Smooth muscle cell (in vitro differentiated cells): ENCODE data around the gene FRAT1. TPM values are rescaled to one million over a fixed set of nuclear protein-coding genes. Genes with fewer than 3 reads are reported as not detected.

Source experiments
- DNase-seq: peaks from one replicate; lab custom pipeline; 2025; ENCODE audit not compliant: unreplicated experiment; lab: John Stamatoyannopoulos, UW
- H2AFZ ChIP-seq: fragments of 200-600 bp; sonication (generic); 2 replicates; pipeline ENCODE4 v1.6.0; 2016; ENCODE audit warnings: antibody characterized with exemption, low read depth, mild to moderate bottlenecking
- H3F3A ChIP-seq: fragments of 200-600 bp; sonication (generic); 2 replicates; pipeline ENCODE4 v1.6.0; 2017; ENCODE audit warnings: antibody characterized with exemption, low read depth
- H3K27ac ChIP-seq: fragments of 200-600 bp; sonication (generic); 2 replicates; pipeline ENCODE4 v1.5.1; 2016; ENCODE audit warnings: low read depth, mild to moderate bottlenecking
- H3K27me3 ChIP-seq: fragments of 200-600 bp; sonication (generic); 2 replicates; pipeline ENCODE4 v1.6.1; 2016; ENCODE audit warnings: low read depth, mild to moderate bottlenecking
- H3K36me3 ChIP-seq: fragments of 200-600 bp; sonication (generic); 2 replicates; pipeline ENCODE4 v1.5.1; 2016; ENCODE audit warnings: low read depth
- H3K4me1 ChIP-seq: fragments of 200-600 bp; sonication (generic); 2 replicates; pipeline ENCODE4 v1.5.1; 2016; ENCODE audit warnings: low read depth
- H3K4me2 ChIP-seq: fragments of 200-600 bp; sonication (generic); 2 replicates; pipeline ENCODE4 v1.6.0; 2016; ENCODE audit warnings: mild to moderate bottlenecking
- H3K4me3 ChIP-seq: fragments of 200-600 bp; sonication (generic); 2 replicates; pipeline ENCODE4 v1.5.1; 2016; ENCODE audit warnings: mild to moderate bottlenecking
- H3K79me2 ChIP-seq: fragments of 200-600 bp; sonication (generic); 2 replicates; pipeline ENCODE4 v1.6.0; 2016; ENCODE audit warnings: low read depth, mild to moderate bottlenecking
- H3K9ac ChIP-seq: fragments of 200-600 bp; sonication (generic); 2 replicates; pipeline ENCODE4 v1.6.0; 2016; ENCODE audit warnings: low read depth
- H3K9me3 ChIP-seq: fragments of 200-600 bp; sonication (generic); replicated peaks from 2 replicates; pipeline ENCODE4 v1.5.1; 2016; ENCODE audit warnings: low read depth
- H4K20me1 ChIP-seq: fragments of 200-600 bp; sonication (generic); 2 replicates; pipeline ENCODE4 v1.6.0; 2016; ENCODE audit warnings: low read depth
- WGBS: methylation state at CpG from one replicate; pipeline ENCODE4 v1.1.7; 2016; ENCODE audit warnings: low lambda C conversion rate; 5-methylcytosine and 5-hydroxymethylcytosine counted together
- polyA plus RNA-seq: library from polyadenylated mRNA; unstranded; fragments of >200 nt; fragmentation: Nextera tagmentation; extraction: Ambion mirVana; gene quantifications from 2 replicates; pipeline ENCODE4 v1.2.1, GENCODE V29; 2016
- total RNA-seq: library from RNA; depleted of rRNA; stranded (reverse); fragments of >200 nt; gene quantifications from 2 replicates; pipeline ENCODE4 v1.2.3, GENCODE V29; 2014
- TF ChIP-seq, protein P1 (sequence below): fragments of 200-600 bp; sonication (generic); IDR thresholded peaks from 2 replicates; pipeline ENCODE4 v1.5.1; 2017; ENCODE audit warnings: borderline replicate concordance, mild to moderate bottlenecking, antibody characterized with exemption; ENCODE audit not compliant: insufficient read depth, poor library complexity, severe bottlenecking

Gene FRAT1
- total and polyA plus RNA-seq, 2 experiments from 2014 or later, result 0.58 to 1.3 TPM

DNA sequence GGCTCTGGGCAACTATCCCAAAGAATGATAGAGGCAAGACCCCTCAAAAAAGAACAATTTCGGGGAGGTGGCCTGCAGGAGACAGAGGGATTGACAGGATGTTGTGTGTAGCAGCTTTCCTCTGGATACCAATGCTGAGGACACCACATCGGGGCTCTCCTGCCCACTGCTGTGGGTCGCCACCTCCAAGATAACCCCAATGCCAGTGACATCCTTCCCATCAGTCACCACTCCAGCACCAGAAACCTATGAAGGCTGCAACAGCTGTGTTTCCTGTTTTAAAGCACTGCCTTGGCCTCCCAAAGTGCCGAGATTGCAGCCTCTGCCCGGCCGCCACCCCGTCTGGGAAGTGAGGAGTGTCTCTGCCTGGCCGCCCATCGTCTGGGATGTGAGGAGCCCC is 44.2 kb upstream of the FRAT1 start:
- TF ChIP-seq, protein P1, sequence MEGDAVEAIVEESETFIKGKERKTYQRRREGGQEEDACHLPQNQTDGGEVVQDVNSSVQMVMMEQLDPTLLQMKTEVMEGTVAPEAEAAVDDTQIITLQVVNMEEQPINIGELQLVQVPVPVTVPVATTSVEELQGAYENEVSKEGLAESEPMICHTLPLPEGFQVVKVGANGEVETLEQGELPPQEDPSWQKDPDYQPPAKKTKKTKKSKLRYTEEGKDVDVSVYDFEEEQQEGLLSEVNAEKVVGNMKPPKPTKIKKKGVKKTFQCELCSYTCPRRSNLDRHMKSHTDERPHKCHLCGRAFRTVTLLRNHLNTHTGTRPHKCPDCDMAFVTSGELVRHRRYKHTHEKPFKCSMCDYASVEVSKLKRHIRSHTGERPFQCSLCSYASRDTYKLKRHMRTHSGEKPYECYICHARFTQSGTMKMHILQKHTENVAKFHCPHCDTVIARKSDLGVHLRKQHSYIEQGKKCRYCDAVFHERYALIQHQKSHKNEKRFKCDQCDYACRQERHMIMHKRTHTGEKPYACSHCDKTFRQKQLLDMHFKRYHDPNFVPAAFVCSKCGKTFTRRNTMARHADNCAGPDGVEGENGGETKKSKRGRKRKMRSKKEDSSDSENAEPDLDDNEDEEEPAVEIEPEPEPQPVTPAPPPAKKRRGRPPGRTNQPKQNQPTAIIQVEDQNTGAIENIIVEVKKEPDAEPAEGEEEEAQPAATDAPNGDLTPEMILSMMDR, result no peak
- DNase-seq, result no peak
- no peak overlapping the region for H3K9ac ChIP-seq
- no peak overlapping the region for H3K4me3 ChIP-seq
- no peak overlapping the region for H2AFZ ChIP-seq
- peaks cover 14% of the 10 kb centered on the region for H3K79me2 ChIP-seq
- no peaks in the 10 kb centered on the region for H3K9me3 ChIP-seq
- H4K20me1 ChIP-seq, result peaks cover 5% of the 10 kb centered on the region
- H3K36me3 ChIP-seq, result no peaks in the 10 kb centered on the region
- H3K4me1 ChIP-seq, result no peaks in the 10 kb centered on the region
- no peak overlapping the region for H3K27ac ChIP-seq
- H3K27me3 ChIP-seq, result no peaks in the 10 kb centered on the region
- no peaks in the 10 kb centered on the region for H3F3A ChIP-seq
- H3K4me2 ChIP-seq, result no peak overlapping the region
- WGBS, result 91% methylated on average over 3 of the region's 9 CpGs

DNA sequence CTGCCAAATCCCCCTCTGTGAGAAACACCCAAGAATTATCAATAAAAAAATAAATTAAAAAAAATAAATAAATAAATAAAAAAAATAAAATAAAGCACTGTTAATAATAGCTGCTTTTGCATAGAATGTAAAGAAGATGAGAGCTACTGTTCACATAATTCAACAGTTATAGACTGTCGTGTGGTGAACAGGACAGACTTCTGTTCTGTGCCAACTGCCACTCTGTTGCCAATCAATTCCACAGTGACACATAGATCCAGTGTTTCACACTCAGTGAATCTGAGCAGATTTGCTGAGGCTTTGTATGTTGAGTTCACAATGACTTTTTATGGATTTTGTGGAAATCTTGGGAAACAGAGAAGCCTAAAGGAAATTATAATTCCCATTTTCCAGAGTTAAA is 41.5 kb upstream of the FRAT1 start:
- Histone ChIP-seq H4K20me1 (peaks cover 5% of the 10 kb centered on the region), H2AFZ (no peak overlapping the region), H3K27me3 (no peaks in the 10 kb centered on the region), H3K4me2 (no peak overlapping the region), H3K9me3 (no peaks in the 10 kb centered on the region), H3K36me3 (no peaks in the 10 kb centered on the region), H3K79me2 (peaks cover 23% of the 10 kb centered on the region), H3K4me3 (no peak overlapping the region), H3K27ac (no peak overlapping the region), H3K9ac (no peak overlapping the region), H3F3A (no peaks in the 10 kb centered on the region), H3K4me1 (no peaks in the 10 kb centered on the region)
- WGBS, result 85% methylated on average over 1 of the region's 1 CpG
- no peak for DNase-seq
- TF ChIP-seq, protein P1, result no peak

DNA sequence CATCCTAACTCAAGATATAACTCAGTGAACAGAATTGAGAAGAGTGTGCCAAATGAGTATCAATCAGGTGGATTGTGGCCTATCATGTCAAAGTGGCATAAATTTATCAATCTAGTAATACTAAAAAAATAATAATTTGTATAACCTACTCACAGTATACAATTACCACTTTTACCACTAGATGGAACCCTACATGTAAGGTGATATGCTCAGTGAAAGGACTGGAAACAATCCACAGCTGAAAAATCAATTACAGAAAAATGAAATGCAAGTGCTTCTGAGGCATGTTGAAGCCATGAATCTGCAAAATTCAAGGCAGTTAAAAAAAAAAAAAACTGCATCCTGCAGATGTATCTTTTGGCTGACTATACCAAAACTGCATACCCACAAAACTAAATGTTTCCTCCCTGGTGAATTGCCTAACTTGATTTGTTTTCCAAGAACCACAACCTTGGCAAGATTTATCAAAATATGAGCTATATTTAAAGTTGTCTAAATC is 40.5 kb upstream of the FRAT1 start:
- Histone ChIP-seq H3K4me3 (no peak overlapping the region), H3K9me3 (no peaks in the 10 kb centered on the region), H2AFZ (no peak overlapping the region), H3K27me3 (no peaks in the 10 kb centered on the region), H3F3A (no peaks in the 10 kb centered on the region), H3K79me2 (peaks cover 23% of the 10 kb centered on the region), H4K20me1 (peaks cover 5% of the 10 kb centered on the region), H3K4me1 (no peaks in the 10 kb centered on the region), H3K4me2 (no peak overlapping the region), H3K9ac (no peak overlapping the region), H3K36me3 (no peaks in the 10 kb centered on the region), H3K27ac (peak overlapping the region; percentile 3)
- no peak for DNase-seq
- TF ChIP-seq, protein P1, result peak; percentile 55

DNA sequence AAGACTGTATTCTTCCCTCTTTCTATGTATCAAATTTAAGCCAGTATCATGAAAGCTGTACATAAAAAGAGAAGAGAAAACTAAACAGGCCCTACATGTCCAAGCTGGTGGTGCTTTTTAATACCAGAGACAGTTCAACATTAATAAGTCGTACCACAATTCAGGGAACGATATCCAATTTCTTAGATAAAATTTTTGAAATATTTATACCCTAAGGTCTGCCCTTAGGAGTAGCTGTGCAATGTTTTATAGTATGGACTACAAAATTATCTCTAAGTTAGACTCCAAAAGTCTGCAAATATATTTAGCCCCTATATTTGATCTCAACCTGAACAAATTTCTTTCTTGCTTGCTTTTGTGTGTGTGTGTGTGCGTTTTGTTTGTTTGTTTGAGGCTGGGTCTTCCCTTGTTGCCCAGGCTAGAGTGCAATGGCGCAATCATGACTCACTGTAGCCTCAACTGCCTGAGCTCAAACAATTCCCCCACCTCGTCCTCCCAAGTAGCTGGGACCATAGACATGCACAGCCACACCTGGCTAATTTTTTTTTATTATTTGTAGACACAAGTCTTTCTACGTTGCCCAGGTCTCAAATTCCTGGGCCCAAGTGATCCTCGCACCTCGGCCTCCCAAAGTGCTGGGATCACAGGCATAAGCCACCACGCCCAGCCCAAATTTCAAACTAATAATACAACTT is 39.8 kb upstream of the FRAT1 start:
- H3K4me2 ChIP-seq, result no peak overlapping the region
- H3K79me2 ChIP-seq, result peaks cover 19% of the 10 kb centered on the region
- H3K9ac ChIP-seq, result no peak overlapping the region
- H3K36me3 ChIP-seq, result no peaks in the 10 kb centered on the region
- peak overlapping the region; percentile 3 for H3K27ac ChIP-seq
- no peaks in the 10 kb centered on the region for H3F3A ChIP-seq
- TF ChIP-seq, protein P1, result no peak
- no peaks in the 10 kb centered on the region for H3K27me3 ChIP-seq
- H3K4me1 ChIP-seq, result no peaks in the 10 kb centered on the region
- peaks cover 5% of the 10 kb centered on the region for H4K20me1 ChIP-seq
- H2AFZ ChIP-seq, result no peak overlapping the region
- H3K4me3 ChIP-seq, result no peak overlapping the region
- 82% methylated on average over 9 of the region's 9 CpGs for WGBS
- no peak for DNase-seq
- no peaks in the 10 kb centered on the region for H3K9me3 ChIP-seq
